Gastrocnemius medialis (tissue), 4 donors: ENCODE measurements around the gene SPTBN1. TPM values are rescaled to one million over a fixed set of nuclear protein-coding genes. Genes with fewer than 3 reads are reported as not detected.
A peak's percentile ranks its signal among the peaks of the same experiment; 100 is the strongest.

Experiments
- ATAC-seq, 2 donors: fragments of 150-250 bp; one replicate each; pipeline ENCODE4 v1.9.1; 2016
- DNase-seq, 2 donors: peaks; one replicate each; pipeline ENCODE4 v3.0.0-alpha.2; 2019
- H3K27ac ChIP-seq, 4 donors: fragments of 200-600 bp; sonication (generic); 1 replicate in 1 of 4; 2 replicates in 3 of 4; pipeline ENCODE4 v1.5.1; 2016 to 2018; ENCODE audit warnings: mild to moderate bottlenecking in 2 of 4, moderate library complexity in 1 of 4
- H3K27me3 ChIP-seq, 3 donors: fragments of 200-600 bp; sonication (generic) in 2 of 3; 1 replicate in 1 of 3; 2 replicates in 2 of 3; pipeline versions ENCODE4 v1.5.1 to v1.6.0; 2016 to 2019; ENCODE audit warnings: mild to moderate bottlenecking in 1 of 3, moderate library complexity in 1 of 3
- H3K36me3 ChIP-seq, 2 donors: fragments of 200-600 bp; sonication (generic) in 1 of 2; one replicate each; pipeline ENCODE4 v1.5.1; 2017 to 2018
- H3K4me1 ChIP-seq, 2 donors: fragments of 200-600 bp; sonication (generic) in 1 of 2; one replicate each; pipeline ENCODE4 v1.5.1; 2016 to 2017; ENCODE audit warnings: mild to moderate bottlenecking in 2 of 2
- H3K4me3 ChIP-seq, 4 donors: fragments of 200-600 bp; sonication (generic) in 3 of 4; 1 replicate in 1 of 4; 2 replicates in 3 of 4; pipeline ENCODE4 v1.5.1; 2016 to 2019; ENCODE audit warnings: mild to moderate bottlenecking in 2 of 4
- H3K9me3 ChIP-seq, 3 donors: fragments of 200-600 bp; sonication (generic) in 2 of 3; 1 replicate in 1 of 3; 2 replicates in 2 of 3; pipeline ENCODE4 v1.5.1; 2016 to 2019
- POLR2A ChIP-seq, 2 donors: fragments of 450-650 bp; IDR thresholded peaks; one replicate each; pipeline ENCODE4 v1.6.1; 2017; ENCODE audit warnings: antibody characterized with exemption in 2 of 2, mild to moderate bottlenecking in 2 of 2, moderate library complexity in 2 of 2
- in situ Hi-C, 4 donors: fragments of 200-750 bp; cut with MboI; loops; one replicate each; pipeline versions ENCODE4 v1.15.0 to v1.8.0; 2017; ENCODE audit warnings: low sequenced_read_pairs in 4 of 4
- intact Hi-C: fragments of 100-400 bp; cut with DNase I; formaldehyde crosslinking; loops from one replicate; pipeline ENCODE4 v1.15.1; 2023; ENCODE audit warnings: low total_unique reads
- total RNA-seq, 4 donors: library from RNA; depleted of rRNA; stranded (reverse); fragments of >200 nt; gene quantifications; one replicate each; pipeline versions ENCODE4 v1.1.0 to v1.2.3, GENCODE V29; 2016
- TF ChIP-seq, protein P1 (sequence below), 5 experiments: fragments of 450-650 bp in 3 of 5; fragments of 200-600 bp in 2 of 5; sonication (generic) in 2 of 5; IDR thresholded peaks in 4 of 5; conservative IDR thresholded peaks in 1 of 5; 1 replicate in 4 of 5; 2 replicates in 1 of 5; pipeline ENCODE4 v1.5.1; 2016 to 2019; ENCODE audit warnings: antibody characterized with exemption in 5 of 5, mild to moderate bottlenecking in 3 of 5, moderate library complexity in 3 of 5

SPTBN1 gene
- total RNA-seq, 4 donors from 2014 or later, result 107 to 191 (median 119) TPM

GRCh38 chr2:54423213-54423612 is 32.9 kb upstream of the SPTBN1 start:
- peak overlapping the region in 3 of 4 donors; percentile 22 to 48 (median 32) for H3K27ac ChIP-seq
- no peaks in the 10 kb centered on the region for H3K9me3 ChIP-seq
- no peak for TF ChIP-seq POLR2A (IDR thresholded peaks at IDR 0.05)
- TF ChIP-seq, protein P1, sequence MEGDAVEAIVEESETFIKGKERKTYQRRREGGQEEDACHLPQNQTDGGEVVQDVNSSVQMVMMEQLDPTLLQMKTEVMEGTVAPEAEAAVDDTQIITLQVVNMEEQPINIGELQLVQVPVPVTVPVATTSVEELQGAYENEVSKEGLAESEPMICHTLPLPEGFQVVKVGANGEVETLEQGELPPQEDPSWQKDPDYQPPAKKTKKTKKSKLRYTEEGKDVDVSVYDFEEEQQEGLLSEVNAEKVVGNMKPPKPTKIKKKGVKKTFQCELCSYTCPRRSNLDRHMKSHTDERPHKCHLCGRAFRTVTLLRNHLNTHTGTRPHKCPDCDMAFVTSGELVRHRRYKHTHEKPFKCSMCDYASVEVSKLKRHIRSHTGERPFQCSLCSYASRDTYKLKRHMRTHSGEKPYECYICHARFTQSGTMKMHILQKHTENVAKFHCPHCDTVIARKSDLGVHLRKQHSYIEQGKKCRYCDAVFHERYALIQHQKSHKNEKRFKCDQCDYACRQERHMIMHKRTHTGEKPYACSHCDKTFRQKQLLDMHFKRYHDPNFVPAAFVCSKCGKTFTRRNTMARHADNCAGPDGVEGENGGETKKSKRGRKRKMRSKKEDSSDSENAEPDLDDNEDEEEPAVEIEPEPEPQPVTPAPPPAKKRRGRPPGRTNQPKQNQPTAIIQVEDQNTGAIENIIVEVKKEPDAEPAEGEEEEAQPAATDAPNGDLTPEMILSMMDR (IDR thresholded peaks at IDR 0.05 in 4 of 5, conservative IDR thresholded peaks at IDR 0.05 in 1 of 5), result no peak
- ATAC-seq (no peak), DNase-seq (no peak)
- H3K4me1 ChIP-seq, result peaks cover 1 to 24% of the 10 kb centered on the region in 2 donors
- intact Hi-C loops (no loop called here), in situ Hi-C loops (no loop called here)
- no peaks in the 10 kb centered on the region for H3K27me3 ChIP-seq
- no peak overlapping the region for H3K4me3 ChIP-seq
- H3K36me3 ChIP-seq, result no peaks in the 10 kb centered on the region

DNA sequence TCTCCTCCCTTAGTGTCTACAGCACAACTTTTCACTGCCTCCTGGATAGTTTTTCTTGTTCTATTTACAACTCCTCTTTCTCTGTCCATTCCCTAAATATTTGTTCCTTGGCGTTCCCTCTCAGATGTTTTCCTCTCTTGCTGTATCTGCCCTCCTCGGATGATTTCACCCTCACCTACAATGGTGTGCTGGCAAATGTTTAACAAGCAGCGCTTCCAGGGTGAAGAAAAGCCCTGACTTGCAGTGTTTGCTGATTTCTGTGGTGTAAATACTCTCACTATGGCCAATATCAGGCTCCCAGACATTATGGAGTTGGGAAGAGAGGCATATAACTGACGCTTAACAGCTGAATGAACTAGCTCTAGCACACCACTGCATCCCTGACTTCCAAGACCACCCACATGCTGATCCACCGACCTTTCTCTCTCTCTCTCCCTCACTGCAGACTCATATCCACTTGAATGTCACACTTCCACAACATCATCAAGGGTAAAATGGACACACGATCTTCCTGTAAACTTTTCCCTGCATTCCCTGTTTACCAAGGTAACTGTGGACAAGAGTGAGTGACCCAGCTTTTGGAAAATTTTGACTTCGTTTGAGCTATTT is 31.5 kb upstream of the SPTBN1 start:
- no peaks in the 10 kb centered on the region for H3K9me3 ChIP-seq
- H3K4me3 ChIP-seq, result no peak overlapping the region
- ATAC-seq, result no peak
- no peak for TF ChIP-seq POLR2A (IDR thresholded peaks at IDR 0.05)
- TF ChIP-seq, protein P1 (IDR thresholded peaks at IDR 0.05 in 4 of 5, conservative IDR thresholded peaks at IDR 0.05 in 1 of 5), result no peak
- DNase-seq, result no peak
- intact Hi-C loops, result no loop called here
- in situ Hi-C loops, result no loop called here
- no peaks in the 10 kb centered on the region for H3K27me3 ChIP-seq
- peaks cover 12 to 26% of the 10 kb centered on the region in 2 donors for H3K4me1 ChIP-seq
- H3K27ac ChIP-seq, result no peak overlapping the region
- no peaks in the 10 kb centered on the region for H3K36me3 ChIP-seq

DNA sequence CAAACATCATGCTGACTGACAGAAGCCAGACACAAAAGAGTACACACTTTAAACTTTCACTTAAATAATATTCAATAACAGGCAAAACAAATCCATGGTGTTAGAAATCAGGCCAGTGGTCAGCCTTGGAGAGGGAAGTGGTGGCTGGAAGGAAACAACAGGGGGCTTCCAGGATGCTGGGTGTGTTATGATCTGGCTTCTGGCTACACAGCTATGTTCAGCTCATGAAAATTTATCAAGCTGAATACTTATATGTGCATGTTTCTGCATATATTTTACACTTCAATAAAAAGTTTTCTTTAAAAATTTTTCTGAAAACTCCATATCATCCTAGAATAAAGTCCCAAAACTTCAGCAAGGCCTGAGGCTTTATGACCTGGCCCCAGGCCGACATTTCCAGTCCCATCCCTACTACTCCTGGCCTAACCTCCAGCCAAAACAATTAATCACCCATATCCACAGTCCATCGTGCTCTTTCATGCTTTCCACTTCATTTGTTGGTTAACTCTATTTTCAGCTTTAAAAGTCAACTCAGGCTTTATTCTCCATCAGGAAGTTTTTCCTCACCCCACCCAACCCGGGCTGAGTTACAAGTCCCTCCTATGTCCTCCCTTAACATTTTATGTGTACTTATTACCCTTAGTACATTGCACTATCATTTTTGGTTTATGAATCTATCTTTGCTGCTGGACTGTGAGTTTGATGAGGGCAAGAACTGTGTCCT is 27.9 kb upstream of the SPTBN1 start:
- in situ Hi-C loops (no loop called here), intact Hi-C loops (no loop called here)
- ATAC-seq (peak; percentile 47 to 66), DNase-seq (peak in 1 of 2 donors; percentile 23)
- no peaks in the 10 kb centered on the region for H3K27me3 ChIP-seq
- TF ChIP-seq, protein P1 (IDR thresholded peaks at IDR 0.05 in 4 of 5, conservative IDR thresholded peaks at IDR 0.05 in 1 of 5), result no peak
- no peak for TF ChIP-seq POLR2A (IDR thresholded peaks at IDR 0.05)
- H3K4me1 ChIP-seq, result peaks cover 41 to 60% of the 10 kb centered on the region in 2 donors
- H3K9me3 ChIP-seq, result no peaks in the 10 kb centered on the region
- H3K36me3 ChIP-seq, result no peaks in the 10 kb centered on the region
- peak overlapping the region; percentile 63 to 74 (median 66) for H3K27ac ChIP-seq
- no peak overlapping the region for H3K4me3 ChIP-seq

DNA sequence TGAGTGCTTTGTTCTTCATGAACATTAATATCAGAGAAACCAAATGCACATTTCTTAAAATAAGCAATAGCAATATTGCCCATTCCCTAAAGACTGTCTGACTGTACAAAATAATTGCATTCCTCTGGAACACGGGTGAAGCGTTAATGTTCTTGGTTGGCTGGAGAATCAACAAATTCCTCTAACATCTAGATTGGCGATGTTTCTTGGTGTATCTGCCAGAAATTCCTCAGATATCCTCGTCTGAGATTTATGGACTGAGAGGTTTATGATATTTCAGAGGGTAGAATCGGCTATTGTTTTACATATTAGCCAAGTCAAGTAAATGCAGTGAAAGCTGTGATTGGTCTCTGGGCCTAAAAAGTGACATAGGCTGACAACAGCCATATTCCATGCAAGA is 27.1 kb upstream of the SPTBN1 start:
- peak overlapping the region; percentile 63 to 74 (median 66) for H3K27ac ChIP-seq

More for the DNA sequence above, 27.1 kb upstream of the SPTBN1 start:
- intact Hi-C loops, result no loop called here
- no peak for DNase-seq
- ATAC-seq, result no peak
- Histone ChIP-seq H3K27me3 (no peaks in the 10 kb centered on the region), H3K9me3 (no peaks in the 10 kb centered on the region), H3K4me3 (no peak overlapping the region), H3K36me3 (no peaks in the 10 kb centered on the region), H3K4me1 (peaks cover 41 to 61% of the 10 kb centered on the region in 2 donors)
- no peak for TF ChIP-seq POLR2A (IDR thresholded peaks at IDR 0.05)
- TF ChIP-seq, protein P1 (IDR thresholded peaks at IDR 0.05 in 4 of 5, conservative IDR thresholded peaks at IDR 0.05 in 1 of 5), result no peak
- in situ Hi-C loops, result no loop called here
